Kidney (tissue), 14 donors: ENCODE data around the gene TMEM179. TPM values are rescaled to one million over a fixed set of nuclear protein-coding genes. Genes with fewer than 3 reads are reported as not detected.
A peak's percentile ranks its signal among the peaks of the same experiment; 100 is the strongest.

ENCODE experiments used
- DNase-seq, 5 donors: peaks; one replicate each; pipeline ENCODE4 v3.0.0-alpha.2; 2013 to 2020
- FAIRE-seq: peaks from 2 replicates; lab custom pipeline; 2012; peaks lifted over from hg19 to GRCh38; lab: Jason Lieb, UNC
- H3K27ac ChIP-seq, 2 donors: one replicate each; pipeline ENCODE4 v1.7.0; 2013; ENCODE audit warnings: low read depth in 2 of 2, low read length in 2 of 2, inconsistent platforms in 1 of 2
- H3K27me3 ChIP-seq: one replicate; pipeline ENCODE4 v1.7.1; 2013; ENCODE audit warnings: low read length, inconsistent platforms; ENCODE audit not compliant: control insufficient read depth, insufficient read depth
- H3K36me3 ChIP-seq, 3 donors: one replicate each; pipeline versions ENCODE4 v1.7.0 to v1.7.1; 2013; ENCODE audit warnings: low read length in 3 of 3, control low read depth in 1 of 3, inconsistent platforms in 1 of 3; ENCODE audit not compliant: insufficient read depth in 3 of 3, control insufficient read depth in 2 of 3
- H3K4me1 ChIP-seq, 3 donors: one replicate each; pipeline versions ENCODE4 v1.7.0 to v1.7.1; 2013; ENCODE audit warnings: low read length in 3 of 3, inconsistent platforms in 1 of 3, low read depth in 1 of 3; ENCODE audit not compliant: control insufficient read depth in 2 of 3, insufficient read depth in 2 of 3
- H3K4me3 ChIP-seq, 3 donors: one replicate each; pipeline versions ENCODE4 v1.7.0 to v1.8.1; 2013; ENCODE audit warnings: low read length in 3 of 3, control low read depth in 1 of 3, inconsistent platforms in 1 of 3
- H3K9ac ChIP-seq, 3 donors: one replicate each; pipeline versions ENCODE4 v1.7.0 to v1.7.1; 2013; ENCODE audit warnings: low read length in 3 of 3, control low read depth in 1 of 3, inconsistent platforms in 1 of 3
- H3K9me3 ChIP-seq, 3 donors: one replicate each; pipeline versions ENCODE4 v1.7.0 to v1.7.1; 2013; ENCODE audit warnings: low read length in 3 of 3, control low read depth in 1 of 3, inconsistent platforms in 1 of 3; ENCODE audit not compliant: control insufficient read depth in 2 of 3, insufficient read depth in 1 of 3
- CTCF ChIP-seq: IDR thresholded peaks from 3 replicates; pipeline ENCODE4 v1.5.1; 2012; ENCODE audit warnings: mild to moderate bottlenecking, moderate library complexity, borderline replicate concordance; ENCODE audit not compliant: insufficient read depth; ENCODE audit errors: extremely low read depth
- intact Hi-C: fragments of 100-400 bp; cut with DNase I; formaldehyde crosslinking; loops from one replicate; pipeline ENCODE4 v1.11.1; 2022
- polyA plus RNA-seq: library from polyadenylated mRNA; stranded (reverse); fragments of 350-450 nt; fragmentation: Illumina TruSeq; extraction: RNeasy Lipid Tissue Mini Kit (QIAGEN cat#74804); gene quantifications from one replicate; pipeline ENCODE4 v1.2.3, GENCODE V29; 2014; ENCODE audit warnings: low read depth, low replicate concordance; ENCODE audit not compliant: insufficient read depth
- total RNA-seq: library from RNA; stranded (reverse); fragmentation: NEBNext Ultra II Directional; extraction: Animal tissue kit (Norgen Biotek cat#: 25700); gene quantifications from one replicate; pipeline ENCODE4 v1.2.1, GENCODE V29; 2021
- donor health status: control.
- donor health status: control.
- donor health status: control.
- donor health status: control.
- donor health status: control.
- donor health status: DM: yes; HTN: yes; CAD: no.
- donor health status: Normal renal cell carcinoma (clear cell type).

Gene TMEM179
- total and polyA plus RNA-seq, 2 donors from 2014 or later, result 0.50 to 0.67 TPM

- Histone ChIP-seq H3K9me3 (no peaks in the 10 kb centered on the region), H3K9ac (no peak overlapping the region), H3K36me3 (no peaks in the 10 kb centered on the region), H3K27ac (no peak overlapping the region), H3K4me1 (peaks cover 0 to 1% (median 0%) of the 10 kb centered on the region in 3 donors), H3K4me3 (no peak overlapping the region), H3K27me3 (no peaks in the 10 kb centered on the region)
- DNase-seq, result peak in 2 of 5 donors; percentile 18 to 23
- TF ChIP-seq CTCF, result no peak
- intact Hi-C loops, result no loop called here
- no peak for FAIRE-seq
Measured at GRCh38 chr14:104592292-104592672, 12.3 kb downstream of the TMEM179 start.

GRCh38 chr14:104591506-104592291, 12.9 kb downstream of the TMEM179 start:
- DNase-seq (peak in 2 of 5 donors; percentile 32 to 62), FAIRE-seq (no peak)
- no peaks in the 10 kb centered on the region for H3K9me3 ChIP-seq
- H3K36me3 ChIP-seq, result no peaks in the 10 kb centered on the region
- peaks cover 0 to 2% (median 0%) of the 10 kb centered on the region in 3 donors for H3K4me1 ChIP-seq
- H3K27me3 ChIP-seq, result no peaks in the 10 kb centered on the region
- H3K9ac ChIP-seq, result no peak overlapping the region
- no peak overlapping the region for H3K27ac ChIP-seq
- no peak for TF ChIP-seq CTCF
- intact Hi-C loops, result no loop called here
- no peak overlapping the region for H3K4me3 ChIP-seq

GRCh38 chr14:104591031-104591430, 13.5 kb downstream of the TMEM179 start:
- TF ChIP-seq CTCF, result no peak
- DNase-seq, result peak in 2 of 5 donors; percentile 25 to 60
- no peaks in the 10 kb centered on the region for H3K27me3 ChIP-seq

More at GRCh38 chr14:104591031-104591430, 13.5 kb downstream of the TMEM179 start:
- Histone ChIP-seq H3K27ac (no peak overlapping the region), H3K4me1 (peaks cover 0 to 2% (median 0%) of the 10 kb centered on the region in 3 donors), H3K36me3 (no peaks in the 10 kb centered on the region), H3K9ac (no peak overlapping the region), H3K4me3 (no peak overlapping the region), H3K9me3 (no peaks in the 10 kb centered on the region)
- intact Hi-C loops, result no loop called here
- no peak for FAIRE-seq
